ENCODE measurements around the gene MED12. TPM values are rescaled to one million over a fixed set of nuclear protein-coding genes. Genes with fewer than 3 reads are reported as not detected.

Gene MED12
- total RNA-seq, 4 donors from 2014 or later = 27.0 to 63.0 (median 39.8) TPM

- WGBS = 81% methylated on average over 12 of the region's 12 CpGs
Observed at GRCh38 chrX:71128166-71128833, 9.9 kb downstream of the MED12 start.

GRCh38 chrX:71128915-71129765 is 10.7 kb downstream of the MED12 start:
- Histone ChIP-seq H3K36me3 (peaks cover 77% of the 10 kb centered on the region), H3K27ac (no peak overlapping the region), H3K4me3 (no peak overlapping the region), H3K9me3 (no peaks in the 10 kb centered on the region), H3K27me3 (no peaks in the 10 kb centered on the region), H3K4me1 (no peaks in the 10 kb centered on the region)
- 30% methylated on average over 18 of the region's 18 CpGs for whole genome bisulfite sequencing
- DNase-seq (ENCODE audit: low spot score in 2 of 2) = no peak
- TF ChIP-seq POLR2A (IDR thresholded peaks at IDR 0.05) (no peak), CTCF (IDR thresholded peaks at IDR 0.05) (peak; percentile 49 to 63)

More at GRCh38 chrX:71128166-71128833, 9.9 kb downstream of the MED12 start:
- H3K36me3 ChIP-seq = peaks cover 84% of the 10 kb centered on the region
- no peaks in the 10 kb centered on the region for H3K4me1 ChIP-seq
- H3K27me3 ChIP-seq = no peaks in the 10 kb centered on the region
- H3K4me3 ChIP-seq = no peak overlapping the region
- no peak for DNase-seq (ENCODE audit: low spot score in 2 of 2)
- TF ChIP-seq POLR2A (IDR thresholded peaks at IDR 0.05) (no peak), EP300 (IDR thresholded peaks at IDR 0.05) (no peak), CTCF (IDR thresholded peaks at IDR 0.05) (no peak)
- no peak overlapping the region for H3K27ac ChIP-seq
- no peaks in the 10 kb centered on the region for H3K9me3 ChIP-seq

GRCh38 chrX:71131510-71131909 is 13.1 kb downstream of the MED12 start:
- Histone ChIP-seq H3K27me3 (no peaks in the 10 kb centered on the region), H3K9me3 (no peaks in the 10 kb centered on the region), H3K4me1 (no peaks in the 10 kb centered on the region), H3K36me3 (peaks cover 79% of the 10 kb centered on the region), H3K27ac (no peak overlapping the region), H3K4me3 (no peak overlapping the region)
- TF ChIP-seq EP300 (IDR thresholded peaks at IDR 0.05) = no peak
- TF ChIP-seq POLR2AphosphoS5 (IDR thresholded peaks at IDR 0.05) = no peak
- TF ChIP-seq CTCF (IDR thresholded peaks at IDR 0.05) = no peak
- TF ChIP-seq POLR2A (IDR thresholded peaks at IDR 0.05) = no peak
- whole genome bisulfite sequencing = 78% methylated on average over 4 of the region's 4 CpGs
- no peak for DNase-seq (ENCODE audit: low spot score in 2 of 2)

GRCh38 chrX:71140440-71140839 is 22.0 kb downstream of the MED12 start:
- Histone ChIP-seq H3K4me3 (no peak overlapping the region), H3K27me3 (no peaks in the 10 kb centered on the region), H3K36me3 (peaks cover 71% of the 10 kb centered on the region), H3K27ac (no peak overlapping the region), H3K9me3 (no peaks in the 10 kb centered on the region), H3K4me1 (peaks cover 9% of the 10 kb centered on the region)
- no peak for TF ChIP-seq POLR2AphosphoS5 (IDR thresholded peaks at IDR 0.05)
- no peak for TF ChIP-seq EP300 (IDR thresholded peaks at IDR 0.05)
- TF ChIP-seq CTCF (IDR thresholded peaks at IDR 0.05) = no peak
- TF ChIP-seq POLR2A (IDR thresholded peaks at IDR 0.05) = no peak
- no peak for DNase-seq (ENCODE audit: low spot score in 2 of 2)
- 79% methylated on average over 6 of the region's 6 CpGs for WGBS

GRCh38 chrX:71143508-71143907 is 25.1 kb downstream of the MED12 start:
- Histone ChIP-seq H3K4me1 (peaks cover 10% of the 10 kb centered on the region), H3K9me3 (no peaks in the 10 kb centered on the region), H3K27ac (no peak overlapping the region), H3K36me3 (peaks cover 41% of the 10 kb centered on the region), H3K27me3 (no peaks in the 10 kb centered on the region), H3K4me3 (no peak overlapping the region)
- no peak for DNase-seq (ENCODE audit: low spot score in 2 of 2)
- 59% methylated on average over 6 of the region's 6 CpGs for WGBS
- TF ChIP-seq EP300 (IDR thresholded peaks at IDR 0.05) (no peak), CTCF (IDR thresholded peaks at IDR 0.05) (no peak), POLR2AphosphoS5 (IDR thresholded peaks at IDR 0.05) (no peak), POLR2A (IDR thresholded peaks at IDR 0.05) (no peak)
